WTC11 (cell line): ENCODE results near the gene SRSF6. TPM values are rescaled to one million over a fixed set of nuclear protein-coding genes. Genes with fewer than 3 reads are reported as not detected.

ENCODE experiments used
- ATAC-seq: fragments of 200-7000 bp; cut with Tn5 transposase; 2 replicates; pipeline ENCODE4 v1.10.0; 2021; ENCODE audit warnings: mild to moderate bottlenecking, moderate library complexity
- CTCF ChIA-PET: fragments of 300-600 bp; sonication (Branson Sonifier 250); formaldehyde crosslinking; loops from one replicate; lab custom pipeline; 2021; ENCODE audit warnings: antibody characterized with exemption; lab: Charles Lee
- POLR2A ChIA-PET: fragments of 350-600 bp; sonication (Branson Sonifier 250); formaldehyde crosslinking; loops from one replicate; lab custom pipeline; 2021; ENCODE audit warnings: antibody characterized with exemption; lab: Charles Lee
- DNase-seq: peaks from one replicate; pipeline ENCODE4 v3.0.0; 2021; ENCODE audit warnings: low spot score
- H3K27ac Mint-ChIP-seq: 2 replicates; pipeline ENCODE4 v1.8.0; 2021; ENCODE audit warnings: mixed read lengths
- H3K27me3 Mint-ChIP-seq: 2 replicates; pipeline ENCODE4 v1.8.0; 2021; ENCODE audit warnings: low read depth, mild to moderate bottlenecking, moderate library complexity, mixed read lengths
- H3K36me3 Mint-ChIP-seq: 2 replicates; pipeline ENCODE4 v1.8.0; 2021; ENCODE audit warnings: mixed read lengths
- H3K4me1 Mint-ChIP-seq: 2 replicates; pipeline ENCODE4 v1.8.0; 2022; ENCODE audit warnings: mixed read lengths
- H3K4me3 Mint-ChIP-seq: 2 replicates; pipeline ENCODE4 v1.8.0; 2021; ENCODE audit warnings: mild to moderate bottlenecking, moderate library complexity, mixed read lengths
- H3K9me3 Mint-ChIP-seq: 2 replicates; pipeline ENCODE4 v1.8.0; 2021; ENCODE audit warnings: mixed read lengths
- ATF1 ChIP-seq: sonication (generic); formaldehyde crosslinking; IDR thresholded peaks from 2 replicates; pipeline ENCODE4 v1.8.1; 2023; ENCODE audit warnings: mild to moderate bottlenecking, moderate library complexity, missing genetic modification reagents
- E2F4 ChIP-seq: sonication (generic); formaldehyde crosslinking; IDR thresholded peaks from 2 replicates; pipeline ENCODE4 v1.8.1; 2022; ENCODE audit warnings: low read depth, mild to moderate bottlenecking, moderate library complexity, missing genetic modification reagents, borderline replicate concordance
- ESRRA ChIP-seq: sonication (generic); formaldehyde crosslinking; IDR thresholded peaks from 2 replicates; pipeline ENCODE4 v1.8.1; 2022; ENCODE audit warnings: mild to moderate bottlenecking, missing genetic modification reagents, borderline replicate concordance
- FOXJ3 ChIP-seq: sonication (generic); formaldehyde crosslinking; IDR thresholded peaks from 2 replicates; pipeline ENCODE4 v1.9.0; 2021; ENCODE audit warnings: missing genetic modification reagents, mild to moderate bottlenecking, borderline replicate concordance
- FOXP1 ChIP-seq: sonication (generic); formaldehyde crosslinking; IDR thresholded peaks from 2 replicates; pipeline ENCODE4 v1.8.0; 2022; ENCODE audit warnings: missing genetic modification reagents, mild to moderate bottlenecking, moderate library complexity, borderline replicate concordance
- GRHL2 ChIP-seq: fragments of 250-450 bp; sonication (Bioruptor Pico); IDR thresholded peaks from 2 replicates; pipeline ENCODE4 v1.8.0; 2022; ENCODE audit warnings: mild to moderate bottlenecking, moderate library complexity; ENCODE audit not compliant: insufficient replicate concordance, severe bottlenecking
- MLX ChIP-seq: sonication (generic); formaldehyde crosslinking; IDR thresholded peaks from 2 replicates; pipeline ENCODE4 v1.8.1; 2023; ENCODE audit warnings: mild to moderate bottlenecking, missing genetic modification reagents, moderate library complexity
- NFYB ChIP-seq: sonication (generic); formaldehyde crosslinking; conservative IDR thresholded peaks from 2 replicates; pipeline ENCODE4 v1.8.0; 2022; ENCODE audit warnings: low read depth, missing genetic modification reagents
- TCF7 ChIP-seq: sonication (generic); formaldehyde crosslinking; IDR thresholded peaks from 2 replicates; pipeline ENCODE4 v1.8.0; 2022; ENCODE audit warnings: mild to moderate bottlenecking, low read depth, missing genetic modification reagents, moderate library complexity
- TEAD1 ChIP-seq: sonication (generic); formaldehyde crosslinking; IDR thresholded peaks from 2 replicates; pipeline ENCODE4 v1.8.0; 2022; ENCODE audit warnings: mild to moderate bottlenecking, missing genetic modification reagents
- ZBTB21 ChIP-seq: sonication (generic); formaldehyde crosslinking; IDR thresholded peaks from 2 replicates; pipeline ENCODE4 v1.8.1; 2023; ENCODE audit warnings: mild to moderate bottlenecking, missing genetic modification reagents, borderline replicate concordance
- ZNF121 ChIP-seq: sonication (generic); formaldehyde crosslinking; IDR thresholded peaks from 2 replicates; pipeline ENCODE4 v1.8.0; 2023; ENCODE audit warnings: missing genetic modification reagents
- total RNA-seq: library from RNA; stranded (reverse); gene quantifications from 3 replicates; pipeline ENCODE4 v1.2.3, GENCODE V29; 2021
- TF ChIP-seq, protein P1 (sequence below): fragments of 250-450 bp; sonication (Bioruptor Pico); IDR thresholded peaks from 2 replicates; pipeline ENCODE4 v1.9.0; 2021; ENCODE audit warnings: mild to moderate bottlenecking, borderline replicate concordance
- TF ChIP-seq, protein P2 (sequence below): fragments of 250-450 bp; sonication (Bioruptor Pico); IDR thresholded peaks from 2 replicates; pipeline ENCODE4 v1.8.0; 2021; ENCODE audit warnings: mild to moderate bottlenecking
- TF ChIP-seq, protein P3 (sequence below): sonication (generic); formaldehyde crosslinking; IDR thresholded peaks from 2 replicates; pipeline ENCODE4 v1.8.1; 2023; ENCODE audit warnings: mild to moderate bottlenecking, missing genetic modification reagents, moderate library complexity

The SRSF6 gene
- total RNA-seq, 1 experiment from 2014 or later, result 107 TPM

- TF ChIP-seq, protein P1, sequence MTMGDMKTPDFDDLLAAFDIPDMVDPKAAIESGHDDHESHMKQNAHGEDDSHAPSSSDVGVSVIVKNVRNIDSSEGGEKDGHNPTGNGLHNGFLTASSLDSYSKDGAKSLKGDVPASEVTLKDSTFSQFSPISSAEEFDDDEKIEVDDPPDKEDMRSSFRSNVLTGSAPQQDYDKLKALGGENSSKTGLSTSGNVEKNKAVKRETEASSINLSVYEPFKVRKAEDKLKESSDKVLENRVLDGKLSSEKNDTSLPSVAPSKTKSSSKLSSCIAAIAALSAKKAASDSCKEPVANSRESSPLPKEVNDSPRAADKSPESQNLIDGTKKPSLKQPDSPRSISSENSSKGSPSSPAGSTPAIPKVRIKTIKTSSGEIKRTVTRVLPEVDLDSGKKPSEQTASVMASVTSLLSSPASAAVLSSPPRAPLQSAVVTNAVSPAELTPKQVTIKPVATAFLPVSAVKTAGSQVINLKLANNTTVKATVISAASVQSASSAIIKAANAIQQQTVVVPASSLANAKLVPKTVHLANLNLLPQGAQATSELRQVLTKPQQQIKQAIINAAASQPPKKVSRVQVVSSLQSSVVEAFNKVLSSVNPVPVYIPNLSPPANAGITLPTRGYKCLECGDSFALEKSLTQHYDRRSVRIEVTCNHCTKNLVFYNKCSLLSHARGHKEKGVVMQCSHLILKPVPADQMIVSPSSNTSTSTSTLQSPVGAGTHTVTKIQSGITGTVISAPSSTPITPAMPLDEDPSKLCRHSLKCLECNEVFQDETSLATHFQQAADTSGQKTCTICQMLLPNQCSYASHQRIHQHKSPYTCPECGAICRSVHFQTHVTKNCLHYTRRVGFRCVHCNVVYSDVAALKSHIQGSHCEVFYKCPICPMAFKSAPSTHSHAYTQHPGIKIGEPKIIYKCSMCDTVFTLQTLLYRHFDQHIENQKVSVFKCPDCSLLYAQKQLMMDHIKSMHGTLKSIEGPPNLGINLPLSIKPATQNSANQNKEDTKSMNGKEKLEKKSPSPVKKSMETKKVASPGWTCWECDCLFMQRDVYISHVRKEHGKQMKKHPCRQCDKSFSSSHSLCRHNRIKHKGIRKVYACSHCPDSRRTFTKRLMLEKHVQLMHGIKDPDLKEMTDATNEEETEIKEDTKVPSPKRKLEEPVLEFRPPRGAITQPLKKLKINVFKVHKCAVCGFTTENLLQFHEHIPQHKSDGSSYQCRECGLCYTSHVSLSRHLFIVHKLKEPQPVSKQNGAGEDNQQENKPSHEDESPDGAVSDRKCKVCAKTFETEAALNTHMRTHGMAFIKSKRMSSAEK (CRISPR knock-in tag), result no peak
- no peak for TF ChIP-seq E2F4 (CRISPR knock-in tag)
- TF ChIP-seq ESRRA (CRISPR knock-in tag), result no peak
- TF ChIP-seq, protein P2, sequence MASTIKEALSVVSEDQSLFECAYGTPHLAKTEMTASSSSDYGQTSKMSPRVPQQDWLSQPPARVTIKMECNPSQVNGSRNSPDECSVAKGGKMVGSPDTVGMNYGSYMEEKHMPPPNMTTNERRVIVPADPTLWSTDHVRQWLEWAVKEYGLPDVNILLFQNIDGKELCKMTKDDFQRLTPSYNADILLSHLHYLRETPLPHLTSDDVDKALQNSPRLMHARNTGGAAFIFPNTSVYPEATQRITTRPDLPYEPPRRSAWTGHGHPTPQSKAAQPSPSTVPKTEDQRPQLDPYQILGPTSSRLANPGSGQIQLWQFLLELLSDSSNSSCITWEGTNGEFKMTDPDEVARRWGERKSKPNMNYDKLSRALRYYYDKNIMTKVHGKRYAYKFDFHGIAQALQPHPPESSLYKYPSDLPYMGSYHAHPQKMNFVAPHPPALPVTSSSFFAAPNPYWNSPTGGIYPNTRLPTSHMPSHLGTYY (CRISPR knock-in tag), result no peak
These were observed 9.9 kb downstream of the SRSF6 start (continued) for GRCh38 chr20:43467589-43467988.

DNA sequence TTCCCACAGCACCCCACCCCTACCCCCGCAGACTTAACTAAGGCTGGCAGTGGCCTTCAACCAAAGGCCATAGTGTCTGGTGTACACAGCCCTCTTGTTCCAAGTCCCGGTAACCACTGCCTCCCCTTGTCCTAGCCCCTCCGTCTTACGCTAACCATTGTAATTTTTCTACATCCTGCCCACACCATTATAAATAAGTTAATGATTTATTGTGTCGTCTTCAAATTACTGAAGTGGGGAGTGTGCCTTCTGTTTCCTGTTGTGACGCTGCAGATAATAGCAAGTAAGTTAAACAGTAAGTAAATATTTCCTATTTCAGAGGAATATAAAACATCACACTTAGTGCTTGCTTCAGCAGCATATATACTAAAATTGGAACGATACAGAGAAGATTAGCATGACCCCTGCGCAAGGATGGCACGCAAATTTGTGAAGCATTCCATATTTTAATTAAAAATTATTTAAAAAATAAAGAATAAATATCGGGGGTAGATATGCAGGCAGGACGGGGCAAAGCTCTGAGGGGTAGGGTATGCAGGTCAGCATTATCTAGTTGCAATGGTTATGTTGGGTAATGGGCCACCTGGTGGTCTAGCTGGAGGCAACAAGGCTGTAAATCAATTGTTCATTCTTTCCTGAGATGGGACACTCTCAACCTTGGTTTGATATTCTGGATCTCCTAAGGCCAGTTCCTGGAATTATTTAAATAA, 15.1 kb downstream of the SRSF6 start:
- CTCF ChIA-PET, result interaction anchor here (1.2 to 3.7 kb wide), 2 partner anchors 12 to 24 kb away, joined by 3 to 15 read pairs; no protein-coding TSS in a partner anchor
- ATAC-seq, result peak; percentile 47
- H3K27ac Mint-ChIP-seq, result no peak overlapping the region
- H3K4me3 Mint-ChIP-seq, result no peak overlapping the region
- TF ChIP-seq TEAD1 (CRISPR knock-in tag), result no peak
- no peak for TF ChIP-seq FOXP1
- TF ChIP-seq TCF7 (CRISPR knock-in tag), result no peak
- TF ChIP-seq MLX (CRISPR knock-in tag), result no peak
- TF ChIP-seq ZBTB21 (CRISPR knock-in tag), result no peak
- TF ChIP-seq, protein P3, sequence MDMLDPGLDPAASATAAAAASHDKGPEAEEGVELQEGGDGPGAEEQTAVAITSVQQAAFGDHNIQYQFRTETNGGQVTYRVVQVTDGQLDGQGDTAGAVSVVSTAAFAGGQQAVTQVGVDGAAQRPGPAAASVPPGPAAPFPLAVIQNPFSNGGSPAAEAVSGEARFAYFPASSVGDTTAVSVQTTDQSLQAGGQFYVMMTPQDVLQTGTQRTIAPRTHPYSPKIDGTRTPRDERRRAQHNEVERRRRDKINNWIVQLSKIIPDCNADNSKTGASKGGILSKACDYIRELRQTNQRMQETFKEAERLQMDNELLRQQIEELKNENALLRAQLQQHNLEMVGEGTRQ (CRISPR knock-in tag), result no peak
- TF ChIP-seq FOXJ3 (CRISPR knock-in tag), result no peak
- no peak for TF ChIP-seq ATF1 (CRISPR knock-in tag)
- no peak for TF ChIP-seq NFYB (CRISPR knock-in tag)
- TF ChIP-seq, all 79 proteins: peak for 0
- Mint-ChIP-seq H3K4me1 (no peaks in the 10 kb centered on the region), H3K36me3 (peaks cover 6% of the 10 kb centered on the region), H3K9me3 (no peaks in the 10 kb centered on the region), H3K27me3 (peaks cover 3% of the 10 kb centered on the region)
- POLR2A ChIA-PET, result no interaction called here
- DNase-seq, result no peak

DNA sequence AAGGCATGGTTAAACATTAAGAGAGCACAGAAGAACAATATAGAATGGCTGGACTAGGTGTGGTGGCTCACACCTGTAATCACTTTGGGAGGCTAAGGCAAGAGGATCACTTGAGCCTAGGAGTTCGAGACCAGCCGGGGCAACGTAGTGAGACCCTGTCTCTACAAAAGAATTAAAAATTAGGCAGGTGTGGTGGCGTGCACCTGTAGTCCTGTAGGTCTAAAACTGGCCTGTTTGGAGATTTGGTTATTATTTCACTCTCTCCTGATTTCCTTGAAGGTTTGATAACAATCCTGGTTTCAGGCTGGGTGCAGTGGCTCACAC, 15.6 kb downstream of the SRSF6 start:
- Mint-ChIP-seq H3K9me3 (no peaks in the 10 kb centered on the region), H3K4me3 (no peak overlapping the region), H3K4me1 (no peaks in the 10 kb centered on the region), H3K36me3 (peaks cover 6% of the 10 kb centered on the region), H3K27ac (no peak overlapping the region), H3K27me3 (peaks cover 3% of the 10 kb centered on the region)
- no peak for DNase-seq
- CTCF ChIA-PET, result interaction anchor here (1.2 to 3.7 kb wide), 2 partner anchors 12 to 24 kb away, joined by 3 to 15 read pairs; no protein-coding TSS in a partner anchor
- POLR2A ChIA-PET, result no interaction called here
- no peak for ATAC-seq
- TF ChIP-seq ZNF121 (CRISPR knock-in tag), result peak; percentile 74; the same call in 1 of the 2 replicates
- no peak for TF ChIP-seq GRHL2 (CRISPR knock-in tag)
